Activated T-cell treated with anti-CD3 and anti-CD28 coated beads for 1 hour (primary cell): ENCODE results near the gene ABHD15.

Source experiments
- DNase-seq: peaks from one replicate; pipeline ENCODE4 v3.0.0-alpha.2; 2020; ENCODE audit warnings: low read depth

ABHD15 gene

DNA sequence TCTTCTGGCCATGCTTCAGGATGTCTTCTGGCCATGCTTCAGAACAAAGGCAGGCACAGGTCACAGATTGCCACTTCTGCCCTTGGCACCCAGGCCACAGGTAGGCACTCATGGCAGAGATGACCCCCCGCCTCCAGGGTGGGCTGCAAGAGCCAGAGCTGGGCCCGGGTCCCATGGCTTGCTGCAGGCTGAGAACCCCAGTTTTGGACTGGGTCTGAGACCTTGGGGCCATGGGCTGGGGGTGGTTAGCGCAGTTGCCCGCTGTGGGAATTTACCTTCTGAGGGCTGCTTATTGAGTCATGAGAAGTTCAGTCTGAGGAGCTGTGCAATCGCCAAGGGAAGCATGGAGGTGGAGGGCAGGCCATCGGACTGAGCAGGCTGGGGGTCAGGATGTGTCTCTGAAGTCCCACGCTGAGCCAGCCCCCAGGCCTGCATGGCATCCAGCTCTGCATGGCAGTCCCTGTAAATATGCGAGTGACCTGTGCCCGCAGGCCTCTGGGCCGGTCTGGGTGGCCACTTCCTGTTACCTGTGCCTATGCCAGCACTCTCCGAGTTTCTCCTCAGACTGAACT, 27.8 kb upstream of the ABHD15 start:
- no peak for DNase-seq

GRCh38 chr17:29593591-29594518, 27.0 kb upstream of the ABHD15 start:
- DNase-seq: no peak

- DNase-seq: no peak
These were observed 26.2 kb upstream of the ABHD15 start, which contains the start of gene ANKRD13B for GRCh38 chr17:29592850-29593551. TSS of gene ANKRD13B (plus strand) at chr17:29593132. CDS start at chr17:29593622, 490 bp downstream.

GRCh38 chr17:29591737-29592608, 25.1 kb upstream of the ABHD15 start:
- peak; percentile 68 for DNase-seq

GRCh38 chr17:29591146-29591736, 24.4 kb upstream of the ABHD15 start:
- DNase-seq: no peak

GRCh38 chr17:29590411-29591145, 23.7 kb upstream of the ABHD15 start:
- DNase-seq: no peak

DNA sequence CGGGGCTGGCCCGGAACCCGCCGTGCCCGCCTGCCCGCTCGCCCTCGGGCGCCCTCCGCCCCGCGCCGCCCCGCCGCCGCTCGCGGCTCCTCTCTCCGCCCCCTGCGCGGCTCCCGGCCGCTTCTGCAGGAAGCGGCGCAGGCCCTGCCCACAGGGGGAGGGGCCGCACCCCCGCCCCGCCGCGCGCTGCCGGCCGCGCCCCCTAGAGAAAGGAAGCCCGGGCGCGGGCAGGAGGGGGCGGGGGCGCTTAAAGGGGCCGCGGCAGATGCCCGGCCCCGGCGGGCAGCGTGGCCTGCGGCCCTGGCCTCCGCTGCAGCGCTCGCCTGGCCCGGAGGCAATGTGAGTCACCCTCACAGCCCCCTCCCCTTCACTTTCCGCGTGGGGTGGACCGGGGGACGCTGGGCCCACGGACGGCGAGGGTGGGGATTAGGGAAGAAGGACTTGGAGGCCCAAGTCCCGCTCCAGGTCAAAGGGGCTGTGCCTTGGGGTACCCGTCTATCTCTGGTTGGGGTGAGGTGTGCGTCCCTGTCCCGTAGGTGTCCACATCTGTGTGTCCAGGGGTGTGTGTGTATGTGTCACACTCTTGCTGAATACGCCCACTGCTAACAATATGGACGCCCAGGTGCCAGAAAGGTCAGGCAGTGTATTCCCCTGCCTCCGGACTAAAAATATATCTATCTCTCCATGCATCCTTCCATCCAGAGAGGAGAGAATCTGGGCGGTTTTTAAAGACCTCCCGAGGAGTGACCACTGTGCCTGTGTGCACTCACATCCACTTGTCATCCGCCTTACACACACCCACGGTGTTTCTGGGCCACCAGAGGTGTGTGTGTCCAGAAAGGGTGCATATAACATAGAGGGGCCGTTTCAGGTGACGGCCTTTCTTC, 22.9 kb upstream of the ABHD15 start, which contains the start of gene GIT1:
GIT1 (minus strand) TSS at position 125 of the 887 bp plus-strand sequence. CDS start 270 bp downstream, outside the sequence.
- peak; percentile 77 for DNase-seq

- DNase-seq: no peak
These were observed 21.9 kb upstream of the ABHD15 start for GRCh38 chr17:29588562-29589411.

DNA sequence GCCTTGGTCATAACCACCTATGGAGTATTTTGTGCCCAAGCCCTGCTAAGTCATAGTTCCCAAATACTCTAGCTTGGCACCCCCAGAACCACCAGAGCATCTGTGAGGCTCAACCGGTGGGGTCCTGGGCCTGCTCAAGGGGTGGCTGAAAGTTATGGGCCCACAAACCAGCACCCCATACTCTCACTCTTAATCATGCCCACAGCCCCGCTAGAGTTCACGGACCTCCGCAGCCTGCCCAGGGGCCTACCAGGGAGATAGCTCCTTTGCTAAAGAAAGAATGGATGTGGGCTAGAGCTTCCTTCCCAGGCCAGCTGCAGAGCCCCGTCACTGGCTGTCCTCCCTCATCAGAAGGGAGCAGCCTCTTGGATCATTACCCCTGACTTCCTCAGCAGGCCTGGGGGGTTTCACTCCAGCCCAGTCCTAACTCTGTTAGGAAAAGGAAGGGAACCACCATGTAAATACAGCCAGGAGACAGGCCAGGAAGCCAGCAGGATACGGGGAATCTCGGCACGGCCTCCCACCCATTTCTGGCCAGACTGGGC, 21.3 kb upstream of the ABHD15 start:
- no peak for DNase-seq

DNA sequence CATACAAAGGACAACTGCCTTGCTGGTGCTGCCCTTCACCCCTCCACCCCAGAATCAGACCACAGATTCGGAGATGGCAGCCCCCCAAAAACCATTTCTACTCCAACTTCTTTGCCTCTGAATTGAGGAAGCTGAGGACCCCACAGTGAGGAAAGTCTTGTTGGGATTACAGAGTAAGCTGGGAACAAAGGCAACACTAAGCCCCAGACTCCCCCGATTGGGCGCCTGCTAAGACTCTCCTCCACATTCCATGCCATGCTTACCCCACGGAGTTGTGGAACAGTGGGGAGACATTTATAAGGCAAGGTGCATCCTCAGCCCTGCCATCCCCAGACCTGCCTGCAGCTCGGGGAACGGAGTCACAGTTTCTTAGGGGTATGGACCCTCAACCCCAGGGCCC, 20.8 kb upstream of the ABHD15 start:
- DNase-seq: no peak

DNA sequence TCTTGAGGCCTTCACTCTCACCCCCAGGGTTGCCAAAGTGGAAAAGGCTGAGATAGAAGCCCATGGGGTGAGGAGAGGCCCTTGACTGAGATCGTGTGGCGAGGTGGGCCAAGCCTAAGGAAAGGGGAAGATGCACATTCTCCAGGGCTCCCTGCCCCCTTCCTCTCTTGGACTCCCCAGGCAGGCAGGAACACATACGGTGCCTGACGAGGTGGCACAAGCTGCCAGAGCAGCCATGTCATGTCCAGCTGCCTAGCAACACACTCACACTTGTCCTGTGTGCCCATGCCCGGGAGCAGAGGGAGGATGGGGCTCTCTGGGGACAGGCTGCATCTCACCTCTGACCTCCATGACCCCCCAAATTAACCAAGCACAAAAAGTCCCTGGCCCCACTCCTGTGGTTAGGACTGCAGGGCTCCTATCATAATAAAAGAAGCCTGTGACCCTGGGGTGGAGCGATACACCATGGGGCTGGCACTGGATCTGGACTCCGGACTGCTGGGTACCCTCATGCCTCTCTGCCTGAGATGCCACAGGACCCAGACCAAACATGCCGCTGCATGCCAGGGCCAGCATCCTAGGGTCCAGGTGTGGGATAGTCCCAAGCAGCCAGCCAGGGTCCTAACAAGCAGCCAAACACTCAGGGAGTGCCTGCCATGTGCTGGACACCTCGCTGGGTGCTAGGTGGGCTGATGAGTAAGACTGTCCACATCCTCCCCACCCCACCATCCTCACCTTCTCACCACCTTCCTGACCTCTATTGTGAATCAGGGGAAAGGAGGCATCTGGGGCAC, 20.0 kb upstream of the ABHD15 start:
- DNase-seq: no peak

DNA sequence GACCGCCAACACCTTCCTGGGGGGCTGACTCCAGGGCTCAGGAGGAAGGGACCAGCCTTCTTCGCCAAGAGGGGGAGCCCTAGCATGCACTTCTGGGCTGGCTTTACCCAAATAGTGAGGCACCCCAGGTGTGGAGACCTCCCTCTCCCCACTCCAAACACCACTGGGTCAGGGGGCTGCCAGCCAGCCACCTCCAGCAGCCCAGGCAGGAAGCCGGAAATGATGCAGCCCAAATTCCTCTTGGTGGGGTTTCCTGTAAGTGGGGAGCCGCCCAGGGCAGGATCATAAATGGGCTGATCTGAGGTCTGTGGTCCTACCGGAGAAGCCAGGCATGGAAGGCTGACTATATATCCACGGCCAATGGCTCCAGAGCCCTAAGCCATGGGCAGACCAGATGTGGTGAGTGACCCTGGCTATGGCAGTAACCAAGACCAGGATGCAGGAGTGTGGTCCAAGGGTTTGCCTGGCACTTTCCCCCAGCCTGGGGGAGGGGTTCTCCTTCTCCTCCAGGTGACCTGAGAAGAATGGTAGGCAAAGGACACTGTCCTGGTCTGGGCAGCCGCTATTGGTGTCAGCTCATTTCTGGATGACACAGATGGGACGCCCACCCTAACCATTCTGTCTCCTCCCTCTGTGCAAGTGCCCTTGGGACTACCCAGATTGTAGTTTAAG, 18.4 kb upstream of the ABHD15 start:
- DNase-seq: no peak

DNA sequence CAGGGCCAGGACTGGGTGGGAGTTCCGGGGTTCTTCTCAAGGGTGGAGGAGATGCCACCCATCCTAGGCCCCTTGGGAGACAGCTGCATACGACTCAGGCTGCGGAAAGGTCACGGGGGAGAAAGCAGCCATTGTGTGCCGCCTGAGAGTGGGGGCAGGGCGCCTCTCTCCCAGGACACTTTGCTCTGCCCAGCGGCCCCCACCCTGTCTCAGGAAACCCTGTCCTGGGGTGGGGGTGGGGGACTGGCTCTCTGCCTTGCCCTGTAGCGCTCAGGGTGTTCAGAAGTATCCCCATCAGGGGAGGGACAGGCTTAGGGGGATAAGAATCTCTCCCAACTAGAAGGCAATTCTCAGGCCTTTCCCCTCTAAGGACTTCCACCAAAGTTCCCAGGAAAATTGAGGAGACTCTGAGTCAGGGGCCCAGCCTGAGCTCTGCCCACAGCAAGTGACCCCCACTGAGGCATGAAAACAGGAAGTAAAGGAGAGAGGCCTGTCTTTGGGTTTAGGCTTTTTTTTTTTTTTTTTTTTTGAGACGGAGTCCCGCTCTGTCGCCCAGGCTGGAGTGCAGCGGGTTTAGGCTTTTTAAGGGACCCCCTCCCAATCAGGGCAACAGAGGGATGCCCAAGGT, 17.7 kb upstream of the ABHD15 start:
- no peak for DNase-seq

DNA sequence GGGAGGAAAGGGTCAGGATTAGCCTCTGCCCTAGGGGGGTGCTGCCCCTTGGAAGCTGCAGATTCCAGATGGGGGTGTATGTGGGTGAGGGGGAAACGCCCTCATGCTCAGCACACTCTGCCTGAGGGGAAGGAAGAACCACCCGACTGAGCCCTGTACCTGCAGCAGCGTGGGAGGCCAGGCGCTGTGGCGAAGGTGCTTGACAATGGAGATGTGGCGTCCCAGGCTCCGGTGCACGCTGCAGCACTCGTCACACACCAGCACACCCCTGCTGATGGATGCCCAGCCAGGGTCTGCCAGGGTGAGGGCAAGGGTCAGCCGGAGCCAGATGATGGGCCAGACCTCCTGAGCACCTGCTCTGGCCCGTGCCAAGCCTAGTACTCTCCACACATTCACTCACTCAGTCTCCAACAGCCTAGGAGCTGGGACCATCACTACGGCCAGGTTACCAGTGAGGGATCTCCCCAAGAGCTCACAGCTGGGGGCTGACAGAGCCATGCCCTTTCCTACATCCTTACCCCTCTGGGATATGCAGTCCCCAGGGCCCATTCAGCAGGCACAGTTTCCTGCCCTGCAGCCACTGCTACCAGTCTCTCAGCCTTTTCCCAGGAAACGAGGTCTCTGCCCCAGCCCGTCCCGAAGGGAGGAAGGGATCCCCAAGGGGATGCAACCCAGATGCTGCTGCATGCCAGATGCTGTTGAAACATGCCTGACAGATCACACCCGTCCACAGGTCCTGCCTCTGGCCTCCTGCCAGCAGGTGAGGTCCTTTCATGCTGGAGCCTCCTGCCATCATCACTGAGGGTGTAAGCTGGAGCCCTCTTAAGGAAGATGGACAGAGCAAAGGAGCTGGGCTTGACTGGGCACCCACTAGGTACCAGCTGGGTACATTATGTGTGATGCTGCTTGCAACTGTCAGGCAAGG, 16.7 kb upstream of the ABHD15 start:
- DNase-seq: no peak

GRCh38 chr17:29582772-29583171, 15.9 kb upstream of the ABHD15 start:
- no peak for DNase-seq
